IMR-90 (cell line): ENCODE results near the gene ZXDC. TPM values are rescaled to one million over a fixed set of nuclear protein-coding genes. Genes with fewer than 3 reads are reported as not detected.

ENCODE experiments used
- ATAC-seq: fragments of 200-7000 bp; cut with Tn5 transposase; 2 replicates; pipeline ENCODE4 v1.9.1; 2020; ENCODE audit warnings: low read depth, mild to moderate bottlenecking, moderate library complexity
- BruUV-seq: library from RNA; stranded (reverse); fragments of 400-500 nt; replicated peaks from 2 replicates; lab custom pipeline; 2021; lab: Mats Ljungman, UMichigan
- CTCF ChIA-PET: fragments of 300-600 bp; formaldehyde crosslinking; extraction: SDS; loops from one replicate; lab custom pipeline; 2021; ENCODE audit warnings: antibody characterized with exemption; lab: Yijun Ruan, JAX
- POLR2A ChIA-PET: fragments of 300-600 bp; sonication (Branson Sonifier 250); formaldehyde crosslinking; loops from one replicate; lab custom pipeline; 2022; ENCODE audit warnings: antibody characterized with exemption; ENCODE audit not compliant: unreplicated experiment; lab: Charles Lee
- DNase-seq: peaks from one replicate; pipeline ENCODE4 v3.0.0; 2013
- H2AFZ ChIP-seq: replicated peaks from 2 replicates; pipeline ENCODE3; 2013; ENCODE audit warnings: low read length, mild to moderate bottlenecking; ENCODE audit not compliant: poor library complexity
- H2AK5ac ChIP-seq: 2 replicates; pipeline ENCODE4 v1.6.1; 2013; ENCODE audit warnings: low read depth, low read length, inconsistent platforms
- H2AK9ac ChIP-seq: replicated peaks from 2 replicates; pipeline ENCODE3; 2013; ENCODE audit warnings: mild to moderate bottlenecking, low read depth, low read length, moderate library complexity; ENCODE audit not compliant: poor library complexity
- H2BK120ac ChIP-seq: 2 replicates; pipeline ENCODE4 v1.6.1; 2013; ENCODE audit warnings: low read depth, low read length, inconsistent platforms
- H2BK15ac ChIP-seq: 3 replicates; pipeline ENCODE4 v1.6.1; 2013; ENCODE audit warnings: low read depth, low read length, inconsistent platforms
- H2BK20ac ChIP-seq: 2 replicates; pipeline ENCODE4 v1.6.1; 2013; ENCODE audit warnings: low read depth, mild to moderate bottlenecking, inconsistent platforms, low read length, moderate library complexity
- H2BK5ac ChIP-seq: 2 replicates; pipeline ENCODE4 v1.6.1; 2013; ENCODE audit warnings: mild to moderate bottlenecking, low read depth, low read length, inconsistent platforms; ENCODE audit not compliant: poor library complexity, severe bottlenecking
- H3K14ac ChIP-seq: replicated peaks from 2 replicates; pipeline ENCODE4 v1.6.1; 2013; ENCODE audit warnings: low read depth, low read length, inconsistent platforms
- H3K18ac ChIP-seq: 2 replicates; pipeline ENCODE4 v1.6.1; 2013; ENCODE audit warnings: low read depth, low read length, control low read depth
- H3K23ac ChIP-seq: 2 replicates; pipeline ENCODE4 v1.6.1; 2013; ENCODE audit warnings: low read depth, low read length, inconsistent platforms
- H3K27ac ChIP-seq: 2 replicates; pipeline ENCODE4 v1.5.1; 2013; ENCODE audit warnings: mild to moderate bottlenecking, control low read depth, low read length; ENCODE audit not compliant: insufficient read depth
- H3K27me3 ChIP-seq: 2 replicates; pipeline ENCODE4 v1.6.1; 2013; ENCODE audit warnings: low read length; ENCODE audit not compliant: control insufficient read depth, insufficient read depth
- H3K36me3 ChIP-seq: 2 replicates; pipeline ENCODE4 v1.6.1; 2013; ENCODE audit warnings: low read length, mixed read lengths; ENCODE audit not compliant: control insufficient read depth, insufficient read depth
- H3K4ac ChIP-seq: 2 replicates; pipeline ENCODE4 v1.6.1; 2013; ENCODE audit warnings: low read depth, low read length, inconsistent platforms
- H3K4me1 ChIP-seq: 2 replicates; pipeline ENCODE4 v1.6.1; 2013; ENCODE audit warnings: low read length, mixed read lengths; ENCODE audit not compliant: control insufficient read depth, insufficient read depth
- H3K4me2 ChIP-seq: 2 replicates; pipeline ENCODE4 v1.6.1; 2013; ENCODE audit warnings: low read depth, mild to moderate bottlenecking, control low read depth, low read length, moderate library complexity
- H3K4me3 ChIP-seq: 2 replicates; pipeline ENCODE4 v1.5.1; 2013; ENCODE audit warnings: low read depth, mild to moderate bottlenecking, control low read depth, low read length, moderate library complexity; ENCODE audit not compliant: insufficient read depth
- H3K56ac ChIP-seq: 2 replicates; pipeline ENCODE4 v1.6.1; 2013; ENCODE audit warnings: low read length, inconsistent platforms; ENCODE audit not compliant: insufficient read depth; ENCODE audit errors: extremely low read depth
- H3K79me1 ChIP-seq, 2 experiments: 2 replicates each; pipeline ENCODE4 v1.6.1; 2013; ENCODE audit warnings: low read length in 2 of 2, inconsistent platforms in 1 of 2, low read depth in 1 of 2
- H3K9ac ChIP-seq: 2 replicates; pipeline ENCODE4 v1.6.1; 2013; ENCODE audit warnings: low read depth, low read length, control low read depth
- H3K9me1 ChIP-seq: 2 replicates; pipeline ENCODE4 v1.6.1; 2013; ENCODE audit warnings: low read length, inconsistent platforms; ENCODE audit not compliant: insufficient read depth
- H3K9me3 ChIP-seq: 2 replicates; pipeline ENCODE4 v1.6.1; 2013; ENCODE audit warnings: low read length; ENCODE audit not compliant: control insufficient read depth, insufficient read depth
- H4K20me1 ChIP-seq: 2 replicates; pipeline ENCODE4 v1.6.1; 2013; ENCODE audit warnings: low read length, inconsistent platforms; ENCODE audit not compliant: insufficient read depth
- H4K5ac ChIP-seq: 2 replicates; pipeline ENCODE4 v1.6.1; 2013; ENCODE audit warnings: mild to moderate bottlenecking, low read depth, low read length, control low read depth
- H4K8ac ChIP-seq, 2 experiments: 2 replicates each; pipeline ENCODE4 v1.6.1; 2013; ENCODE audit warnings: low read depth in 2 of 2, low read length in 2 of 2, control low read depth in 1 of 2, inconsistent platforms in 1 of 2
- H4K91ac ChIP-seq: 2 replicates; pipeline ENCODE4 v1.6.1; 2013; ENCODE audit warnings: low read depth, low read length, inconsistent platforms; ENCODE audit not compliant: insufficient read depth
- ELK1 ChIP-seq: fragments of 150-350 bp; IDR thresholded peaks from 2 replicates; pipeline ENCODE4 v1.6.1; 2016; ENCODE audit warnings: low read depth, mild to moderate bottlenecking, low read length, moderate library complexity, borderline replicate concordance
- MAFK ChIP-seq: IDR thresholded peaks from 2 replicates; pipeline ENCODE4 v1.6.1; 2012; ENCODE audit warnings: low read depth, low read length, improper control_type of control experiment
- MXI1 ChIP-seq: IDR thresholded peaks from 2 replicates; pipeline ENCODE4 v1.6.1; 2012; ENCODE audit warnings: low read depth, mild to moderate bottlenecking, low read length, moderate library complexity, borderline replicate concordance
- POLR2A ChIP-seq: IDR thresholded peaks from 2 replicates; pipeline ENCODE4 v1.6.1; 2012; ENCODE audit warnings: mild to moderate bottlenecking, low read depth, low read length
- USF2 ChIP-seq: fragments of 150-350 bp; IDR thresholded peaks from 2 replicates; pipeline ENCODE4 v1.6.1; 2017; ENCODE audit warnings: mild to moderate bottlenecking, antibody characterized with exemption, low read length, low read depth
- WGBS, 2 experiments: methylation state at CpG; one replicate each; pipeline versions ENCODE4 v1.1.5 to v1.1.7; 2013; ENCODE audit warnings: missing lambda C conversion rate in 2 of 2; ENCODE audit not compliant: insufficient read length in 1 of 2; ENCODE audit errors: extremely low coverage in 2 of 2; 5-methylcytosine and 5-hydroxymethylcytosine counted together
- dilution Hi-C: fragments of 300-500 bp; cut with HindIII; formaldehyde crosslinking; loops from one replicate; pipeline ENCODE4 v1.14.3; 2018; ENCODE audit warnings: low sequenced_read_pairs; ENCODE audit not compliant: unreplicated experiment
- in situ Hi-C: fragments of 300-500 bp; cut with MboI; formaldehyde crosslinking; loops from 3 replicates; pipeline ENCODE4 v1.14.3; 2019; ENCODE audit warnings: low sequenced_read_pairs, inconsistent platforms, mixed read lengths
- intact Hi-C: fragments of 100-400 bp; cut with micrococcal nuclease; formaldehyde crosslinking; loops from 2 replicates; pipeline ENCODE4 v1.10.0; 2022
- polyA plus RNA-seq, 3 experiments: library from polyadenylated mRNA; depleted of rRNA; stranded (reverse); fragments of >200 nt; gene quantifications; 2 replicates each; pipeline ENCODE4 v1.2.3, GENCODE V29; 2012; ENCODE audit warnings: low replicate concordance in 1 of 3
- total RNA-seq: library from RNA; depleted of rRNA; stranded (reverse); fragments of >200 nt; gene quantifications from 2 replicates; pipeline ENCODE4 v1.2.3, GENCODE V29; 2012

ZXDC gene
- total and polyA plus RNA-seq, 2 of the 4 experiments (the other 2 are of a cell fraction) = 11.5 to 14.3 TPM

GRCh38 chr3:126516152-126516935 lies 40.7 kb upstream of the ZXDC start:
- Histone ChIP-seq H3K18ac (no peak overlapping the region), H4K5ac (no peak overlapping the region), H4K91ac (no peak overlapping the region), H3K4ac (no peak overlapping the region), H2AK9ac (no peak overlapping the region), H3K4me1 (no peaks in the 10 kb centered on the region), H2BK15ac (no peak overlapping the region), H3K56ac (no peak overlapping the region), H3K27me3 (peaks cover 35% of the 10 kb centered on the region), H3K36me3 (no peaks in the 10 kb centered on the region), H4K20me1 (no peaks in the 10 kb centered on the region), H4K8ac (no peak overlapping the region), H2BK20ac (no peak overlapping the region), H3K27ac (no peak overlapping the region), H3K79me1 (no peaks in the 10 kb centered on the region), H3K14ac (no peak overlapping the region), H2BK5ac (no peak overlapping the region), H3K9me3 (no peaks in the 10 kb centered on the region), H2BK120ac (no peak overlapping the region), H3K4me3 (no peak overlapping the region), H2AFZ (no peak overlapping the region), H3K9ac (no peak overlapping the region), H3K4me2 (no peak overlapping the region), H3K9me1 (no peaks in the 10 kb centered on the region), H2AK5ac (no peak overlapping the region), H3K23ac (no peak overlapping the region)
- WGBS, 2 experiments = no CpG with 5 or more reads among the region's 6 CpGs
- intact Hi-C loops (no loop called here), dilution Hi-C loops (no loop called here), in situ Hi-C loops (no loop called here)
- CTCF ChIA-PET = no interaction called here
- ATAC-seq = no peak
- TF ChIP-seq POLR2A (no peak), ELK1 (no peak), MAFK (no peak), USF2 (no peak), MXI1 (no peak)
- no peak for DNase-seq
- POLR2A ChIA-PET = no interaction called here
- BruUV-seq = no TSS peak
